ENCODE data around the gene HACD2.

GRCh38 chr3:123526474-123526873 is 58.4 kb downstream of the HACD2 start:
- TF ChIP-seq CTCF (IDR thresholded peaks at IDR 0.05), result no peak
- TF ChIP-seq RAD21 (IDR thresholded peaks at IDR 0.05; ENCODE audit: low read length), result no peak

Measured in SK-N-SH (cell line).